ENCODE measurements around the gene ZBTB7C. TPM values are rescaled to one million over a fixed set of nuclear protein-coding genes. Genes with fewer than 3 reads are reported as not detected.
A peak's percentile ranks its signal among the peaks of the same experiment; 100 is the strongest.

The ZBTB7C gene
- total RNA-seq, 3 donors from 2014 or later = 5.6 to 26.5 (median 6.1) TPM

GRCh38 chr18:48238206-48238605 is 171.0 kb downstream of the ZBTB7C start:
- TF ChIP-seq CTCF (IDR thresholded peaks at IDR 0.05) (no peak), POLR2A (IDR thresholded peaks at IDR 0.05) (no peak), POLR2AphosphoS5 (IDR thresholded peaks at IDR 0.05) (no peak)
- intact Hi-C loops (cut with DNase I; ENCODE audit: low total_unique reads) = no loop called here
- Histone ChIP-seq H3K27ac (peak overlapping the region; percentile 85 to 86), H3K27me3 (no peaks in the 10 kb centered on the region), H3K9me3 (no peaks in the 10 kb centered on the region), H3K4me1 (no peaks in the 10 kb centered on the region), H3K36me3 (no peaks in the 10 kb centered on the region), H3K4me3 (no peak overlapping the region)
- peak in 1 of 2 donors; percentile 63 for DNase-seq (ENCODE audit: low spot score in 2 of 2)

- intact Hi-C loops (cut with DNase I; ENCODE audit: low total_unique reads) = no loop called here
- H3K36me3 ChIP-seq = no peaks in the 10 kb centered on the region
- TF ChIP-seq POLR2AphosphoS5 (IDR thresholded peaks at IDR 0.05) = no peak
- TF ChIP-seq CTCF (IDR thresholded peaks at IDR 0.05) = no peak
- no peak for TF ChIP-seq POLR2A (IDR thresholded peaks at IDR 0.05)
- no peak for DNase-seq (ENCODE audit: low spot score in 2 of 2)
- peak overlapping the region; percentile 32 to 55 for H3K27ac ChIP-seq
- no peaks in the 10 kb centered on the region for H3K4me1 ChIP-seq
- no peak overlapping the region for H3K4me3 ChIP-seq
- no peaks in the 10 kb centered on the region for H3K9me3 ChIP-seq
- no peaks in the 10 kb centered on the region for H3K27me3 ChIP-seq
These were observed 172.4 kb downstream of the ZBTB7C start for GRCh38 chr18:48236822-48237221.

GRCh38 chr18:48230467-48231113 is 178.6 kb downstream of the ZBTB7C start:
- no peaks in the 10 kb centered on the region for H3K36me3 ChIP-seq
- H3K4me1 ChIP-seq = peaks cover 20% of the 10 kb centered on the region in 2 donors
- H3K27ac ChIP-seq = peak overlapping the region in 1 of 2 donors; percentile 84
- H3K4me3 ChIP-seq = no peak overlapping the region
- H3K27me3 ChIP-seq = no peaks in the 10 kb centered on the region
- no peaks in the 10 kb centered on the region for H3K9me3 ChIP-seq
- DNase-seq (ENCODE audit: low spot score in 2 of 2) = peak in 1 of 2 donors; percentile 63
- TF ChIP-seq POLR2AphosphoS5 (IDR thresholded peaks at IDR 0.05) (no peak), POLR2A (IDR thresholded peaks at IDR 0.05) (no peak), CTCF (IDR thresholded peaks at IDR 0.05) (peak in 2 of 3 donors; percentile 35 to 40)
- intact Hi-C loops (cut with DNase I; ENCODE audit: low total_unique reads) = no loop called here

GRCh38 chr18:48229552-48229981 is 179.6 kb downstream of the ZBTB7C start:
- H3K27ac ChIP-seq = peak overlapping the region; percentile 64 to 84
- TF ChIP-seq CTCF (IDR thresholded peaks at IDR 0.05) (no peak), POLR2A (IDR thresholded peaks at IDR 0.05) (no peak), POLR2AphosphoS5 (IDR thresholded peaks at IDR 0.05) (no peak)
- no peak overlapping the region for H3K4me3 ChIP-seq
- no peak for DNase-seq (ENCODE audit: low spot score in 2 of 2)
- no peaks in the 10 kb centered on the region for H3K27me3 ChIP-seq
- H3K4me1 ChIP-seq = peaks cover 20% of the 10 kb centered on the region in 2 donors
- intact Hi-C loops (cut with DNase I; ENCODE audit: low total_unique reads) = no loop called here
- H3K9me3 ChIP-seq = no peaks in the 10 kb centered on the region
- H3K36me3 ChIP-seq = no peaks in the 10 kb centered on the region

- Histone ChIP-seq H3K4me3 (no peak overlapping the region), H3K27me3 (no peaks in the 10 kb centered on the region), H3K4me1 (peaks cover 20% of the 10 kb centered on the region in 2 donors), H3K36me3 (no peaks in the 10 kb centered on the region), H3K9me3 (no peaks in the 10 kb centered on the region), H3K27ac (peak overlapping the region; percentile 64 to 84)
- TF ChIP-seq POLR2A (IDR thresholded peaks at IDR 0.05) (no peak), POLR2AphosphoS5 (IDR thresholded peaks at IDR 0.05) (no peak), CTCF (IDR thresholded peaks at IDR 0.05) (no peak)
- intact Hi-C loops (cut with DNase I; ENCODE audit: low total_unique reads) = no loop called here
- DNase-seq (ENCODE audit: low spot score in 2 of 2) = no peak
These were observed 180.3 kb downstream of the ZBTB7C start for GRCh38 chr18:48228841-48229240.
